ENCODE measurements around the gene TLE6.
A peak's percentile ranks its signal among the peaks of the same experiment; 100 is the strongest.
"Not testable (repeated sequence)": the region's sequence is repeated elsewhere in the genome, so short reads cannot be mapped to it uniquely, and the experiment has no call there.

The TLE6 gene

GRCh38 chr19:3034406-3034655 is 57.0 kb downstream of the TLE6 start:
- TF ChIP-seq CTCF (IDR thresholded peaks at IDR 0.05; ENCODE audit: low read depth, low read length, missing control alignments), result no peak
- no peak overlapping the region for H3K4me3 ChIP-seq (ENCODE audit: low read depth, low read length)
- no peak for DNase-seq (ENCODE audit: low read depth)

GRCh38 chr19:3034656-3035541 is 57.5 kb downstream of the TLE6 start:
- TF ChIP-seq CTCF (IDR thresholded peaks at IDR 0.05; ENCODE audit: low read depth, low read length, missing control alignments), result no peak
- H3K4me3 ChIP-seq (ENCODE audit: low read depth, low read length), result peak overlapping the region; percentile 73
- no peak for DNase-seq (ENCODE audit: low read depth)

- peak overlapping the region; percentile 73 for H3K4me3 ChIP-seq (ENCODE audit: low read depth, low read length)
- peak; percentile 97 for DNase-seq (ENCODE audit: low read depth)
- no peak for TF ChIP-seq CTCF (IDR thresholded peaks at IDR 0.05; ENCODE audit: low read depth, low read length, missing control alignments)
These were observed 58.3 kb downstream of the TLE6 start for GRCh38 chr19:3035542-3036118.

GRCh38 chr19:3036119-3036976 is 59.0 kb downstream of the TLE6 start:
- no peak for TF ChIP-seq CTCF (IDR thresholded peaks at IDR 0.05; ENCODE audit: low read depth, low read length, missing control alignments)
- peak overlapping the region; percentile 73 for H3K4me3 ChIP-seq (ENCODE audit: low read depth, low read length)
- DNase-seq (ENCODE audit: low read depth), result peak; percentile 41

GRCh38 chr19:3036977-3037544 is 59.7 kb downstream of the TLE6 start:
- not testable (repeated sequence) for DNase-seq (ENCODE audit: low read depth); H3K4me3 ChIP-seq (ENCODE audit: low read depth, low read length)

- no peak for TF ChIP-seq CTCF (IDR thresholded peaks at IDR 0.05; ENCODE audit: low read depth, low read length, missing control alignments)
- DNase-seq (ENCODE audit: low read depth), result no peak
- no peak overlapping the region for H3K4me3 ChIP-seq (ENCODE audit: low read depth, low read length)
These were observed 60.9 kb downstream of the TLE6 start for GRCh38 chr19:3038214-3038613.

- DNase-seq (ENCODE audit: low read depth), result no peak
- no peak overlapping the region for H3K4me3 ChIP-seq (ENCODE audit: low read depth, low read length)
- TF ChIP-seq CTCF (IDR thresholded peaks at IDR 0.05; ENCODE audit: low read depth, low read length, missing control alignments), result no peak
These were observed 61.8 kb downstream of the TLE6 start for GRCh38 chr19:3039125-3039524.

Measured in GM12864 (cell line).